Activated CD4-positive, alpha-beta memory T cell treated with anti-CD3 and anti-CD28 coated beads for 36 hours (primary cell): ENCODE results near the gene CDC34. TPM values are rescaled to one million over a fixed set of nuclear protein-coding genes. Genes with fewer than 3 reads are reported as not detected.
A peak's percentile ranks its signal among the peaks of the same experiment; 100 is the strongest.

Experiments used
- CTCF ChIA-PET: fragments of 350-600 bp; sonication (Branson Sonifier 250); formaldehyde crosslinking; loops from one replicate; lab custom pipeline; 2021; ENCODE audit warnings: antibody characterized with exemption, inconsistent platforms; lab: Charles Lee
- POLR2A ChIA-PET: fragments of 350-600 bp; sonication (Branson Sonifier 250); formaldehyde crosslinking; loops from one replicate; lab custom pipeline; 2021; ENCODE audit warnings: antibody characterized with exemption; lab: Charles Lee
- DNase-seq: peaks from one replicate; pipeline ENCODE4 v3.0.0-alpha.2; 2020
- H3K27ac Mint-ChIP-seq: one replicate; pipeline ENCODE4 v1.8.0; 2021; ENCODE audit warnings: mixed read lengths
- H3K27me3 Mint-ChIP-seq: one replicate; pipeline ENCODE4 v1.8.0; 2021; ENCODE audit warnings: mixed read lengths
- H3K36me3 Mint-ChIP-seq: one replicate; pipeline ENCODE4 v1.8.0; 2021; ENCODE audit warnings: mixed read lengths
- H3K4me1 Mint-ChIP-seq: one replicate; pipeline ENCODE4 v1.8.0; 2021; ENCODE audit warnings: low read depth, mixed read lengths
- H3K4me3 Mint-ChIP-seq: one replicate; pipeline ENCODE4 v1.8.0; 2021; ENCODE audit warnings: mild to moderate bottlenecking, mixed read lengths
- H3K9me3 Mint-ChIP-seq: one replicate; pipeline ENCODE4 v1.8.0; 2021; ENCODE audit warnings: mixed read lengths
- intact Hi-C: fragments of 100-400 bp; cut with micrococcal nuclease; formaldehyde crosslinking; loops from one replicate; pipeline ENCODE4 v1.15.1; 2023
- total RNA-seq, 2 experiments: library from RNA; stranded (reverse); gene quantifications; one replicate each; pipeline ENCODE4 v1.2.3, GENCODE V29; 2021

CDC34 gene
- total RNA-seq, 2 experiments from 2014 or later = 45.9 to 46.4 TPM

- no peaks in the 10 kb centered on the region for H3K4me1 Mint-ChIP-seq
- ChIA-PET CTCF (interaction anchor here (0.8 kb wide), 1 partner anchor 29 kb away, joined by 3 read pairs; no protein-coding TSS in a partner anchor), POLR2A (no interaction called here)
- H3K36me3 Mint-ChIP-seq = no peaks in the 10 kb centered on the region
- no peak overlapping the region for H3K27ac Mint-ChIP-seq
- H3K27me3 Mint-ChIP-seq = no peaks in the 10 kb centered on the region
- no peak for DNase-seq
- no peak overlapping the region for H3K4me3 Mint-ChIP-seq
- no peaks in the 10 kb centered on the region for H3K9me3 Mint-ChIP-seq
- intact Hi-C loops = no loop called here
Observed at GRCh38 chr19:554817-555216, 23.3 kb downstream of the CDC34 start.

DNA sequence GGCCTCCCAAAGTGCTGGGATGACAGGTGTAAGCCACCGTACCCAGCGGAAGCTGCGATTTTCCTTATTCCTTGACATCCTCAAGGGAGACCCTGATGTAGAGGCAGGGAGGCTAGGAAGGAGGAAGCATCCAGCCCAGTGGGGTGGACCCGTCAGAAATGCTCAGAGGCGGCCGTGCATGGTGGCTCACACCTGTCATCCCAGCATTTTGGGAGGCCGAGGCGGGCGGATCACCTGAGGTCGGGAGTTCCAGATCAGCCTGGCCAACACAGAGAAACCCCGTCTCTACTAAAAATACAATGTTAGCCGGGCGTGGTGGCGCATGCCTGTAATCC is 23.9 kb downstream of the CDC34 start:
- POLR2A ChIA-PET = no interaction called here
- Mint-ChIP-seq H3K36me3 (no peaks in the 10 kb centered on the region), H3K27me3 (no peaks in the 10 kb centered on the region), H3K4me3 (no peak overlapping the region), H3K9me3 (no peaks in the 10 kb centered on the region), H3K4me1 (no peaks in the 10 kb centered on the region), H3K27ac (no peak overlapping the region)
- CTCF ChIA-PET = interaction anchor here (0.8 kb wide), 1 partner anchor 28 kb away, joined by 3 read pairs; no protein-coding TSS in a partner anchor
- DNase-seq = no peak
- intact Hi-C loops = no loop called here

DNA sequence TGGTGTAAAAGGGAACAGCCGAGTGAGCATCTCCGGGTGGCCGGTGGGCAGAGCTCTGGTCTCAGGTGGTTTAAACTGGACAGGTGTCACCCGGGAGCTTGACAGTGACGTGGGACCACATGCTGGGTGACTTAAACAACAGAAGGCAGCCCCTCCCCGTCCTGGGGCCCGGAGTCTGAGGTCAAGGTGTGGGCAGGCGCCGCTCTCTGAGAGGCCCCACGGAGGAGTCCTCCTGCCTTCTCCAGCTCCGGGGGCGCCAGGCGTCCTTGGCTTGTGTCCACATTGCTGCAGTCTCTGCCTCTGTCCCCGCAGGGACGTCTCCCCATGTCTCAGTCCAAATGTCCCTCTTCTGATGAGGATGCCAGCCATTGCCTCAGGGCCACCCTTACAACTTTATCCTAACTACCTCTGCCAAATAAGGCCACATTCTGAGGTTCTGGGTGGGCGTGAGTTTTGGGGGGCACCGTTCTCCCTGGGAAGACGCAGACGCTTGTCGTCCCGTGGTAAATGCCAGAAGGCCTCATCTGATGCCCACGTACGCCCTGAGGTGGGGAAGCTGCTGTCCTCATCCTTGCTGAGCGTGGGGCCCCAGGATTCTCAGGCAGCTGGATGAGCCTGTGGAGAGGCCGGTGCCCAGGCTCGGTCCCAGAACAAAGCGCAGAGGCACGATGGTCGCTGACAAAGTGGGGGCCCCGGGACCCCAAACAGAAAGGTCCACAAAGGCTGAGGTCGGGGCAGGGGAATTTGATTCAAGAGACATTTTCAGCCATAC is 25.2 kb downstream of the CDC34 start:
- H3K4me1 Mint-ChIP-seq = no peaks in the 10 kb centered on the region
- DNase-seq = no peak
- intact Hi-C loops = no loop called here
- no peaks in the 10 kb centered on the region for H3K9me3 Mint-ChIP-seq
- no peak overlapping the region for H3K4me3 Mint-ChIP-seq
- H3K36me3 Mint-ChIP-seq = no peaks in the 10 kb centered on the region
- no peaks in the 10 kb centered on the region for H3K27me3 Mint-ChIP-seq
- no peak overlapping the region for H3K27ac Mint-ChIP-seq
- CTCF ChIA-PET = no interaction called here
- POLR2A ChIA-PET = no interaction called here

GRCh38 chr19:558770-559439 is 27.3 kb downstream of the CDC34 start:
- Mint-ChIP-seq H3K27ac (no peak overlapping the region), H3K27me3 (no peaks in the 10 kb centered on the region), H3K4me1 (no peaks in the 10 kb centered on the region), H3K4me3 (no peak overlapping the region), H3K9me3 (no peaks in the 10 kb centered on the region), H3K36me3 (no peaks in the 10 kb centered on the region)
- intact Hi-C loops = no loop called here
- ChIA-PET POLR2A (no interaction called here), CTCF (no interaction called here)
- no peak for DNase-seq

DNA sequence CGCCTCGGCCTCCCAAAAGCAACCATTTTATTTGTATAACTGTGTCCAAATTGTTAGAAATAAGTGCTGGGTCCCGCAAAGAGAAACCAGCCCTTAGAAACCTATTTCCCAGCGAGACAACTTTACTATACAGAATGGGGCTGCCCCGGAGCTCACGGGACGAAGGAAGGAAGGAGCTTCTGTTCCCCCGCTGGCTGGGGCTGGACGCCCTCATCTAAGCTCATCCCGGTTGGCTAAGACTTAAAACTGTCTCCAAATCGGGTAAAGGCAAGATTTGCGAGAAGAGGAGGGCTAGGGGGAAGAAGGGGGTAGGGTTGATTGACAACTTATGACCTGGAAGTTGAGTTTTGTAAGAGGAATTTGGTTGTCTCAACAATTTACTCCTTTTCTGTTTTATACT is 28.6 kb downstream of the CDC34 start:
- Mint-ChIP-seq H3K4me3 (no peak overlapping the region), H3K4me1 (no peaks in the 10 kb centered on the region), H3K27ac (no peak overlapping the region), H3K36me3 (no peaks in the 10 kb centered on the region), H3K27me3 (no peaks in the 10 kb centered on the region), H3K9me3 (no peaks in the 10 kb centered on the region)
- DNase-seq = no peak
- intact Hi-C loops = no loop called here
- ChIA-PET CTCF (interaction anchor here (1.1 kb wide), 1 partner anchor 49 kb away, joined by 5 read pairs; no protein-coding TSS in a partner anchor), POLR2A (no interaction called here)

DNA sequence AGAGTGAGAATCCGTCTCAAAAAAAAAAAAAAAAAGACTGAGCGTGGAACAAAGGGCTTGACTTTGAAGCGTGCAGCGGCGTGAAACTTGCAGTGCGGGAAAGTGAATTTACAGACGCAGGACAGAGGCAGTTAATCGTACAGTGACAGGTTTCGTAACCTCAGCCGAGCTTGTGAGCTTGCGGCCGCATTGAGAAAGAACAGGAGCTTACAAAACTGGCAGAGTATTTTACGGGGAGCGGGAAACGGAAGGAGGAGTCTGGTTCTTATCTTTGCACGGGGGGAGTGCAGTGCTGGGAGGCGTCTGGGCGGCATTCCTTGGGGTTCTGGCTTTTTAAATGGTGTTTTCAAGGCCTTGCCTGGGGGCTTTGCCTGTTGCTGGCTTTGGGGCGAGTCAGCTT is 34.8 kb downstream of the CDC34 start:
- intact Hi-C loops = no loop called here
- DNase-seq = no peak
- no peaks in the 10 kb centered on the region for H3K27me3 Mint-ChIP-seq
- ChIA-PET CTCF (no interaction called here), POLR2A (no interaction called here)
- peaks cover 8% of the 10 kb centered on the region for H3K4me1 Mint-ChIP-seq
- peaks cover 4% of the 10 kb centered on the region for H3K36me3 Mint-ChIP-seq
- no peak overlapping the region for H3K4me3 Mint-ChIP-seq
- H3K27ac Mint-ChIP-seq = no peak overlapping the region
- H3K9me3 Mint-ChIP-seq = no peaks in the 10 kb centered on the region

- no peak for DNase-seq
- POLR2A ChIA-PET = interaction anchor here (0.5 kb wide), 1 partner anchor 37 kb away, joined by 4 read pairs; no protein-coding TSS in a partner anchor
- CTCF ChIA-PET = interaction anchor here (0.8 to 2.1 kb wide), 2 partner anchors 18 to 56 kb away, joined by 3 to 4 read pairs; no protein-coding TSS in a partner anchor
- no peak overlapping the region for H3K27ac Mint-ChIP-seq
- peaks cover 4% of the 10 kb centered on the region for H3K36me3 Mint-ChIP-seq
- peaks cover 8% of the 10 kb centered on the region for H3K4me1 Mint-ChIP-seq
- no peak overlapping the region for H3K4me3 Mint-ChIP-seq
- H3K27me3 Mint-ChIP-seq = no peaks in the 10 kb centered on the region
- intact Hi-C loops = no loop called here
- no peaks in the 10 kb centered on the region for H3K9me3 Mint-ChIP-seq
Observed at GRCh38 chr19:566844-567243, 35.3 kb downstream of the CDC34 start.

- H3K36me3 Mint-ChIP-seq = peaks cover 4% of the 10 kb centered on the region
- H3K4me1 Mint-ChIP-seq = peaks cover 10% of the 10 kb centered on the region
- ChIA-PET CTCF (interaction anchor here (0.8 to 2.1 kb wide), 2 partner anchors 18 to 57 kb away, joined by 3 to 4 read pairs; no protein-coding TSS in a partner anchor), POLR2A (interaction anchor here (0.5 kb wide), 1 partner anchor 38 kb away, joined by 4 read pairs; no protein-coding TSS in a partner anchor)
- intact Hi-C loops = no loop called here
- no peak overlapping the region for H3K27ac Mint-ChIP-seq
- DNase-seq = no peak
- no peaks in the 10 kb centered on the region for H3K9me3 Mint-ChIP-seq
- H3K27me3 Mint-ChIP-seq = no peaks in the 10 kb centered on the region
- no peak overlapping the region for H3K4me3 Mint-ChIP-seq
Observed at GRCh38 chr19:567296-567900, 35.8 kb downstream of the CDC34 start.

DNA sequence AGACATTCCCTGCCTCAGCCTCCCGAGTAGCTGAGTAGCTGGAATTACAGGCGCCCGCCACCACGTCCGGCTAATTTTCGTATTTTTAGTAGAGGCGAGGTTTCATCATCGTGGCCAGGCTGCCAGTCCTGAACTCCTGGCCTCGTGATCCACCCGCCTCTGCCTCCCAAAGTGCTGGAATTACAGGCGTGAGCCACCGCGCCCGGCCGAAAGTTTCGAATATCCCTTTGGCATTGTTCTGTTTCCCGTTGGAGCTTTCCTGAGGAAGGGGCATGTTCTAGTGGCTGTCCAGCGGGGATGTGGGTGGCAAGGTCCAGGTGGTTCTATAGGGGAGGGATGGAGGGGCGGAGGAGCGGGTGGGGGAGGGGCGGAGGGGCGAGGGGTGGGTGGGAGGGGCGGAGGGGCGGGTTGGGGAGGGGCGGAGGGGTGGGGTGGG is 38.7 kb downstream of the CDC34 start:
- Mint-ChIP-seq H3K36me3 (peaks cover 4% of the 10 kb centered on the region), H3K4me3 (peak overlapping the region; percentile 63), H3K27me3 (no peaks in the 10 kb centered on the region), H3K27ac (peak overlapping the region; percentile 79), H3K4me1 (peaks cover 26% of the 10 kb centered on the region), H3K9me3 (no peaks in the 10 kb centered on the region)
- no peak for DNase-seq
- intact Hi-C loops = no loop called here
- ChIA-PET CTCF (no interaction called here), POLR2A (no interaction called here)

GRCh38 chr19:570937-571565 is 39.5 kb downstream of the CDC34 start:
- H3K36me3 Mint-ChIP-seq = peaks cover 4% of the 10 kb centered on the region
- H3K9me3 Mint-ChIP-seq = no peaks in the 10 kb centered on the region
- intact Hi-C loops = no loop called here
- peaks cover 29% of the 10 kb centered on the region for H3K4me1 Mint-ChIP-seq
- POLR2A ChIA-PET = interaction anchor here (0.6 to 1.1 kb wide), 2 partner anchors 28 to 61 kb away, joined by 3 to 5 read pairs; no protein-coding TSS in a partner anchor
- H3K4me3 Mint-ChIP-seq = peak overlapping the region; percentile 92
- CTCF ChIA-PET = interaction anchor here (1.7 kb wide), 1 partner anchor 60 kb away, joined by 8 read pairs; no protein-coding TSS in a partner anchor
- DNase-seq = peak; percentile 75
- H3K27ac Mint-ChIP-seq = peak overlapping the region; percentile 93
- no peaks in the 10 kb centered on the region for H3K27me3 Mint-ChIP-seq

DNA sequence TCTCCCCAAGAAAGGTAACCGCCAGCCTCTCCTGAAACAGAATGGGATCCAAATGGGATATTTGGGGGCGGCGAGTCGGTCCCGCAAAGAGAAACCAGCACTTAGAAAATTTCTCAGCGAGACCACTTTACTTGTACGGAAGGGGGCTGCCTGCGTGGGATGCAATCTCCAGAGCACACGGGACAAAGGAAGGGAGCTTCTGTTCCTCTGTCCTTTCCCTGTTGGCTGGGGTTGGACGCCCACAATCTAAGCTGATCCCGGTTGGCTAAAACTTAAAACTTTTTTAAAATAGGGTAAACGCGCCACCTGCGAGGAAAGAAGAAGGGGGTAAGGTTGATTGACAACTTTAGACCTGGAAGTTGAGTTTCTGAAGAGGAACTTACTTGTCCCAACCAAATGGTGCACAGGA is 40.0 kb downstream of the CDC34 start:
- Mint-ChIP-seq H3K36me3 (peaks cover 4% of the 10 kb centered on the region), H3K9me3 (no peaks in the 10 kb centered on the region), H3K27me3 (no peaks in the 10 kb centered on the region), H3K4me1 (peaks cover 31% of the 10 kb centered on the region), H3K4me3 (peak overlapping the region; percentile 92), H3K27ac (peak overlapping the region; percentile 93)
- peak; percentile 46 for DNase-seq
- intact Hi-C loops = no loop called here
- POLR2A ChIA-PET = interaction anchor here (0.6 to 1.1 kb wide), 2 partner anchors 29 to 61 kb away, joined by 3 to 5 read pairs; no protein-coding TSS in a partner anchor
- CTCF ChIA-PET = interaction anchor here (1.7 kb wide), 1 partner anchor 61 kb away, joined by 8 read pairs; no protein-coding TSS in a partner anchor
